Kidney (tissue), 14 donors: ENCODE measurements around the gene PNCK. TPM values are rescaled to one million over a fixed set of nuclear protein-coding genes. Genes with fewer than 3 reads are reported as not detected.
A peak's percentile ranks its signal among the peaks of the same experiment; 100 is the strongest.

Source experiments
- DNase-seq, 5 donors: peaks; one replicate each; pipeline ENCODE4 v3.0.0-alpha.2; 2013 to 2020
- FAIRE-seq: peaks from 2 replicates; lab custom pipeline; 2012; peaks lifted over from hg19 to GRCh38; lab: Jason Lieb, UNC
- H3K27ac ChIP-seq, 2 donors: one replicate each; pipeline ENCODE4 v1.7.0; 2013; ENCODE audit warnings: low read depth in 2 of 2, low read length in 2 of 2, inconsistent platforms in 1 of 2
- H3K27me3 ChIP-seq: one replicate; pipeline ENCODE4 v1.7.1; 2013; ENCODE audit warnings: low read length, inconsistent platforms; ENCODE audit not compliant: control insufficient read depth, insufficient read depth
- H3K36me3 ChIP-seq, 3 donors: one replicate each; pipeline versions ENCODE4 v1.7.0 to v1.7.1; 2013; ENCODE audit warnings: low read length in 3 of 3, control low read depth in 1 of 3, inconsistent platforms in 1 of 3; ENCODE audit not compliant: insufficient read depth in 3 of 3, control insufficient read depth in 2 of 3
- H3K4me1 ChIP-seq, 3 donors: one replicate each; pipeline versions ENCODE4 v1.7.0 to v1.7.1; 2013; ENCODE audit warnings: low read length in 3 of 3, inconsistent platforms in 1 of 3, low read depth in 1 of 3; ENCODE audit not compliant: control insufficient read depth in 2 of 3, insufficient read depth in 2 of 3
- H3K4me3 ChIP-seq, 3 donors: one replicate each; pipeline versions ENCODE4 v1.7.0 to v1.8.1; 2013; ENCODE audit warnings: low read length in 3 of 3, control low read depth in 1 of 3, inconsistent platforms in 1 of 3
- H3K9ac ChIP-seq, 3 donors: one replicate each; pipeline versions ENCODE4 v1.7.0 to v1.7.1; 2013; ENCODE audit warnings: low read length in 3 of 3, control low read depth in 1 of 3, inconsistent platforms in 1 of 3
- H3K9me3 ChIP-seq, 3 donors: one replicate each; pipeline versions ENCODE4 v1.7.0 to v1.7.1; 2013; ENCODE audit warnings: low read length in 3 of 3, control low read depth in 1 of 3, inconsistent platforms in 1 of 3; ENCODE audit not compliant: control insufficient read depth in 2 of 3, insufficient read depth in 1 of 3
- CTCF ChIP-seq: IDR thresholded peaks from 3 replicates; pipeline ENCODE4 v1.5.1; 2012; ENCODE audit warnings: mild to moderate bottlenecking, moderate library complexity, borderline replicate concordance; ENCODE audit not compliant: insufficient read depth; ENCODE audit errors: extremely low read depth
- intact Hi-C: fragments of 100-400 bp; cut with DNase I; formaldehyde crosslinking; loops from one replicate; pipeline ENCODE4 v1.11.1; 2022
- polyA plus RNA-seq: library from polyadenylated mRNA; stranded (reverse); fragments of 350-450 nt; fragmentation: Illumina TruSeq; extraction: RNeasy Lipid Tissue Mini Kit (QIAGEN cat#74804); gene quantifications from one replicate; pipeline ENCODE4 v1.2.3, GENCODE V29; 2014; ENCODE audit warnings: low read depth, low replicate concordance; ENCODE audit not compliant: insufficient read depth
- total RNA-seq: library from RNA; stranded (reverse); fragmentation: NEBNext Ultra II Directional; extraction: Animal tissue kit (Norgen Biotek cat#: 25700); gene quantifications from one replicate; pipeline ENCODE4 v1.2.1, GENCODE V29; 2021
- donor health status: control.
- donor health status: control.
- donor health status: control.
- donor health status: control.
- donor health status: control.
- donor health status: DM: yes; HTN: yes; CAD: no.
- donor health status: Normal renal cell carcinoma (clear cell type).

Gene PNCK
- total and polyA plus RNA-seq, 2 donors from 2014 or later: 1.5 to 5.5 TPM

- no peaks in the 10 kb centered on the region for H3K9me3 ChIP-seq
- H3K9ac ChIP-seq: no peak overlapping the region
- FAIRE-seq (no peak), DNase-seq (peak in 2 of 5 donors; percentile 56 to 68)
- H3K27me3 ChIP-seq: no peaks in the 10 kb centered on the region
- no peak for TF ChIP-seq CTCF
- H3K4me1 ChIP-seq: peaks cover 0 to 4% (median 0%) of the 10 kb centered on the region in 3 donors
- H3K36me3 ChIP-seq: no peaks in the 10 kb centered on the region
- intact Hi-C loops: no loop called here
- H3K4me3 ChIP-seq: no peak overlapping the region
- H3K27ac ChIP-seq: peak overlapping the region; percentile 69 to 74
Observed at GRCh38 chrX:153623310-153624029, 50.1 kb downstream of the PNCK start.

GRCh38 chrX:153622661-153623309 lies 50.8 kb downstream of the PNCK start:
- Histone ChIP-seq H3K36me3 (no peaks in the 10 kb centered on the region), H3K27ac (peak overlapping the region; percentile 69 to 74), H3K4me3 (peak overlapping the region in 1 of 3 donors; percentile 25), H3K4me1 (peaks cover 0 to 4% (median 0%) of the 10 kb centered on the region in 3 donors), H3K9ac (no peak overlapping the region), H3K9me3 (no peaks in the 10 kb centered on the region), H3K27me3 (no peaks in the 10 kb centered on the region)
- DNase-seq (peak in 2 of 5 donors; percentile 43 to 55), FAIRE-seq (no peak)
- intact Hi-C loops: no loop called here
- TF ChIP-seq CTCF: no peak

GRCh38 chrX:153621949-153622598 lies 51.5 kb downstream of the PNCK start:
- H3K36me3 ChIP-seq: no peaks in the 10 kb centered on the region
- intact Hi-C loops: no loop called here
- H3K27me3 ChIP-seq: no peaks in the 10 kb centered on the region
- no peak for TF ChIP-seq CTCF
- no peak overlapping the region for H3K9ac ChIP-seq
- DNase-seq: no peak
- H3K4me1 ChIP-seq: peaks cover 0 to 4% (median 0%) of the 10 kb centered on the region in 3 donors
- no peak for FAIRE-seq
- H3K4me3 ChIP-seq: no peak overlapping the region
- no peaks in the 10 kb centered on the region for H3K9me3 ChIP-seq
- H3K27ac ChIP-seq: peak overlapping the region in 1 of 2 donors; percentile 25
